Activated naive CD4-positive, alpha-beta T cell treated with anti-CD3 and anti-CD28 coated beads, Interleukin-2, amount 10 ng/mL, durations not matched to agents 7 days and 5 days (primary cell): ENCODE results near the gene SELENOS.

ENCODE experiments used
- CTCF ChIA-PET: fragments of 350-600 bp; sonication (Branson Sonifier 250); formaldehyde crosslinking; loops from one replicate; lab custom pipeline; 2021; ENCODE audit warnings: antibody characterized with exemption; lab: Charles Lee
- DNase-seq: peaks from one replicate; pipeline ENCODE4 v3.0.0-alpha.2; 2020
- H3K27ac Mint-ChIP-seq: one replicate; pipeline ENCODE4 v1.8.0; 2021; ENCODE audit warnings: mild to moderate bottlenecking, moderate library complexity, mixed read lengths
- H3K27me3 Mint-ChIP-seq: one replicate; pipeline ENCODE4 v1.8.0; 2021; ENCODE audit warnings: mild to moderate bottlenecking, mixed read lengths
- H3K36me3 Mint-ChIP-seq: one replicate; pipeline ENCODE4 v1.8.0; 2021; ENCODE audit warnings: mixed read lengths
- H3K4me1 Mint-ChIP-seq: one replicate; pipeline ENCODE4 v1.8.0; 2021; ENCODE audit warnings: mixed read lengths
- H3K4me3 Mint-ChIP-seq: one replicate; pipeline ENCODE4 v1.8.0; 2021; ENCODE audit warnings: mild to moderate bottlenecking, moderate library complexity, mixed read lengths
- H3K9me3 Mint-ChIP-seq: one replicate; pipeline ENCODE4 v1.8.0; 2021; ENCODE audit warnings: mixed read lengths

Gene SELENOS

DNA sequence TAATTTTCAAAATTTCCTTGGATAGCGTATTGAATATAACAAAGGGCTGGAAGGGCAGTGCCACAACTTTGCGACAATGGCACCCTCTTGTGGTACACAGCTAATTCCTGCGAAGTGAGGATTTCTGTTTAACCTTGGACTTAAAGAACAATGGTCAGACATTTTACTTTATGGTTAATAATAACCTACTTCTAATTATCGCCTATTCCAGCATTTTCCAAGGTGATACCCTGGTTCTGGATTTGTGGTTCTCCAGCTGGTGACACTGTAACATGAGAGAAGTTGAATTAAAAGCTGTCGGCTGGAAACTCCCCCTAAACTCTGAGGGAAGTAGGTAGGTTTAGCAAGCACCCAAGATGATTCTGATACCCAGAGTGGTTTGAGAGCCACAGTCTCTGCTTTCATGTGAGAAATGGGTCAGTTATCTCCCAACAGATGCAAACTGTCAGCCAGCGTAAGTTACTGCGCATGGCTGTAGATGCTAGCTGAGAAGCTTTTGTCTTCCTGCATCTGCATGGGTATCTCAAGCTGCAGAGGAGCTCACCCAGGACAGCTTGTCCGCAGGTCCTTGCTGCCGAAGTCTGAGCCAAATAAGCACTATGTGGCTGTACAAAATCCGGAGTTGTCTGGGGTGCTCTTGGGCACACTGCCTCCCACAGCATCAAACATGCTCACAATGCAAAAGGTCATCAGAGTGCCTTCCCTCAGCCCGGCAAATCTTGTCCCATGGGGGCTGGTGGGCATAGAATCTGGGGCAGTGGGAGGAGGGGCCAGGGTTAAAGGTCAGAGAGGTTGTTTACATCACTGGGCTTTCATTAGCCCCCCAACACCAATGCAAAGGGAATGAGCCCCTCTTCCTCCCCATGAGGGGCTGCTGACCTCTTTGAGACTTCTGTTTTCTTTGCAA, 18.8 kb downstream of the SELENOS start:
- peak; percentile 68 for DNase-seq
- peaks cover 20% of the 10 kb centered on the region for H3K4me1 Mint-ChIP-seq
- peaks cover 42% of the 10 kb centered on the region for H3K27me3 Mint-ChIP-seq
- no peaks in the 10 kb centered on the region for H3K36me3 Mint-ChIP-seq
- CTCF ChIA-PET: interaction anchor here (0.7 to 7.4 kb wide), 28 partner anchors 9 to 340 kb away, joined by 3 to 176 read pairs (median 5); no protein-coding TSS in a partner anchor
- H3K4me3 Mint-ChIP-seq: no peak overlapping the region
- H3K27ac Mint-ChIP-seq: no peak overlapping the region
- no peaks in the 10 kb centered on the region for H3K9me3 Mint-ChIP-seq

DNA sequence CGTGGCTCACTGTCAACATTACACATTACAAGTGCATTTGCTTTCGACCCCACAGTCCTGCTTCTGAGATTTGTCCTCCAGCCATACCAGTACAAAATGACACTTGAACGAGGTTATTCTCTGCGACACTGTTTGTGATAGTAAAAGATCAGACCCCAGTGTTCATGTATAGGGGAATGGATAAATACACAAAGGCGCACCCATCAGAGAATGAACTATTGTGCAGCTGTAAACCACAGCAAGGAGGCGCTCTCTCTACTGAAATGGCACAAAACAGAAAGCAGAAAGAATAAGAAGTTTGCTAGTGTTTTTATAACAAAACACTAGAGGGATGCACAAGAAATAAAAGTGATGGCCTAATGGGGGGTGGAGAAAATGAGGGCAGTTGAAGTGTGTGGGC, 20.5 kb downstream of the SELENOS start:
- Mint-ChIP-seq H3K27me3 (peaks cover 29% of the 10 kb centered on the region), H3K9me3 (no peaks in the 10 kb centered on the region), H3K4me1 (peaks cover 31% of the 10 kb centered on the region), H3K36me3 (no peaks in the 10 kb centered on the region), H3K27ac (no peak overlapping the region), H3K4me3 (no peak overlapping the region)
- DNase-seq: peak; percentile 43
- CTCF ChIA-PET: interaction anchor here (1.0 to 7.4 kb wide), 16 partner anchors 9 to 245 kb away, joined by 3 to 176 read pairs (median 7); no protein-coding TSS in a partner anchor

DNA sequence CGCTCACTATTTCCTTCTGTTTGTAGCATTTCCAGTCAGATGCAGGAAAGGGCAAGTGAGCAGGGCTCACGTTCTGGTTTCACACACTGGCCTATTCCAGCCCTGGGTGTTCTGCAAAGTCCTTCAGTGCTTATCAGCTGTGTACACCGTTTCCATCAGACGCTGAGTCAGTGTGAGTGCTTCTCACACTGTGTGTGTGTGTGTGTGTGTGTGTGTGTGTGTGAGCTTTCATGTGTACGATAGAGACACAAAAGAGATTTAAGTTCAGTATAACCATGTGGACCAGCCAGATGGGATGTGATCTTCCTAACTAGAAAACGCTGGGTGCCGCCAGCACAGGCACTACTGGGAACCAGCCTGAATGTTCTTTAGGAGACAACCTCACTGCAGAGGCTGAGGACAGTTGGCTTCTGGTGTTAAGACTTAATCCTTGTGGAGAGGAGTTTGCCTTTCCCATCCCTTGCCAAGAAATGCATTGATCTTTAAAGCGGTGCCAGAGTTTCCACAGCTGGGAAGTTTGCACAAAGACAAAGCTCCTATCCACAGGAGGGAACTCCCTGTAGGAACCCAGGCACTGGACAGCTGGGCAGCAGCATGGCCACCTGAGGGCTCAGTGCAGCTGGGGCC, 21.6 kb downstream of the SELENOS start:
- H3K27me3 Mint-ChIP-seq: peaks cover 26% of the 10 kb centered on the region
- DNase-seq: no peak
- H3K4me3 Mint-ChIP-seq: no peak overlapping the region
- H3K27ac Mint-ChIP-seq: no peak overlapping the region
- CTCF ChIA-PET: interaction anchor here (0.7 to 7.4 kb wide), 10 partner anchors 12 to 244 kb away, joined by 3 to 176 read pairs (median 7); no protein-coding TSS in a partner anchor
- H3K36me3 Mint-ChIP-seq: peaks cover 1% of the 10 kb centered on the region
- no peaks in the 10 kb centered on the region for H3K9me3 Mint-ChIP-seq
- H3K4me1 Mint-ChIP-seq: peaks cover 32% of the 10 kb centered on the region

DNA sequence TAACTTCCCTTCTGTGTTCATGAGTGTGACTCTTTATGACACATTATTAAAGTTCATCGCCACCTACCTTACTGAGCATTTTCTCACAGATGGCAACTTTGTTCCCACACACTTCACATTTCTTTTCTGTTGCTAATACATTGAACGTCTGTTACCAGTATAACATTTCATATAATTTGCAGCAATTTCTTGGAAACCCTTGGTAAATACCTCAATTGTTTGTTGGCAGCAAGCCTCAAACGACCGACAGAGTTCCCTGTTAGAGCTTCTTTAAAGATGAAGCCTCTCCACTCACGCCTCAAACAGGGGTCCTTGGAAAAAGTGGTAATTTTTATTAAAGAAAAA, 22.3 kb downstream of the SELENOS start:
- no peak for DNase-seq
- CTCF ChIA-PET: interaction anchor here (0.9 to 7.4 kb wide), 8 partner anchors 11 to 243 kb away, joined by 3 to 176 read pairs (median 12); no protein-coding TSS in a partner anchor
- Mint-ChIP-seq H3K27ac (no peak overlapping the region), H3K4me1 (peaks cover 39% of the 10 kb centered on the region), H3K4me3 (no peak overlapping the region), H3K9me3 (no peaks in the 10 kb centered on the region), H3K36me3 (peaks cover 8% of the 10 kb centered on the region), H3K27me3 (peaks cover 20% of the 10 kb centered on the region)

DNA sequence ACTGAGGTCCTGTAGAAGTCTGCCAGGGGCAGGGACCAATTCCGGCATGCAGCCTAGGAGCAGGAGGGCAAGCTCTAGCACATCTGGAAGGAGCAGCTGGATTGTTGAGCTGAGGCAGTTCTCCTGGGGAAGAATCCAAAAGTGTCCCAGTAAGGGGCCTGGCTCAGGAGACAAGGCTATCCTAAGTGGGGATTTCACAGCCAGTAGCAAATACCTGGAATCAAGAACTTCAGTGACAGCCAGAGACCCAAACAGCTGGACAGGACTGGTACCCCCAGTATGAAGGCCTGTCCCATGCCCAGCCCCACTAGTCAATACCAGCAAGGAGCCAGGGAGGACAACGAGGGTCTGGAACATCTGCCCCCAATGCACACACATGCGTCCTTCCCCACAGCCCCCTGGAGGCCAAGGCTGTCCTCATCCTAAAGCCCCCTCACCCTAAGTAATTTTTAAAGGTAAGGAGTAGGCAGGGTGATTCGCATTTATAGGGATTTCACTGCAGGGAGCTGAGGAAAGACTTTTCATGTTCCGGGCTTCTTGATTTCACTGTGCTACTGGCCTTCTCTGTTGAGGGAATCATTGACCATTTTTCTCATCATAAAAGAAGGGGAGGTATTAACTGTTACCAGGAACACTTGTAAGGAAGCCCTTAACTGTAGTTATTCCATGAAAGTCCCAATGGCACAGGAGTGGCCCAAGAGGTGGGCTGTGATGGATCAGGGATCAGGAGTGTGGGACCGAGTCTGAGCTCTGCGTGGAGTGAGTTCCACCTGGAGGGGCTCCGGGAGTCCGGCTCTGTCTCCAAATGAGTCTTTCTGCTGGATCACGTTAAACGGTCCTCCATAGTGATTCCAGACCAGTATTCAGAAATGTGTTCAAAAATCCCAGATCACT, 22.9 kb downstream of the SELENOS start:
- H3K36me3 Mint-ChIP-seq: peaks cover 10% of the 10 kb centered on the region
- DNase-seq: no peak
- CTCF ChIA-PET: interaction anchor here (0.9 to 7.4 kb wide), 8 partner anchors 10 to 243 kb away, joined by 3 to 176 read pairs (median 4); no protein-coding TSS in a partner anchor
- H3K27ac Mint-ChIP-seq: no peak overlapping the region
- no peaks in the 10 kb centered on the region for H3K9me3 Mint-ChIP-seq
- H3K27me3 Mint-ChIP-seq: peaks cover 16% of the 10 kb centered on the region
- H3K4me3 Mint-ChIP-seq: no peak overlapping the region
- peaks cover 45% of the 10 kb centered on the region for H3K4me1 Mint-ChIP-seq

DNA sequence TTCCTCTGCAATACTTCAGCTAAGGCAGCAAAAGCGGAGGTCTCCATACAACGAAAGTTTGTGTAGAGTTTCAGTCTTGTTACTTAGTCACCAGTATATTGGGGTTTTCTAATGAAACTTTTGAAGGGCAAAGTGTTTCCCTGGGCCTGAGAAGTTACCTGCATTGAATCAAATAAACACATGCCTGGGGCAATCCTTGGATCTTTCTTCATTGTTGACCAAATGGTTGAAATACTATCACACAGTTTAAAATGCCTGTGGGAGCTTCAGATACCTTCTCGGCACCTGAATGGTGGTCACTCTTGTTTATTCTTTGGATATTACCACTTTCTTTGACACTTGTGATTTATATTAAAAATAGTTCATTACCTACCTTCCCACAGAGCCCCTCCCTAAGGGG, 24.4 kb downstream of the SELENOS start:
- Mint-ChIP-seq H3K9me3 (no peaks in the 10 kb centered on the region), H3K4me1 (peaks cover 58% of the 10 kb centered on the region), H3K27me3 (peaks cover 9% of the 10 kb centered on the region), H3K27ac (peak overlapping the region; percentile 89), H3K36me3 (peaks cover 16% of the 10 kb centered on the region), H3K4me3 (peak overlapping the region; percentile 92)
- DNase-seq: no peak
- CTCF ChIA-PET: interaction anchor here (1.3 to 7.4 kb wide), 5 partner anchors 11 to 241 kb away, joined by 3 to 176 read pairs (median 9); no protein-coding TSS in a partner anchor

DNA sequence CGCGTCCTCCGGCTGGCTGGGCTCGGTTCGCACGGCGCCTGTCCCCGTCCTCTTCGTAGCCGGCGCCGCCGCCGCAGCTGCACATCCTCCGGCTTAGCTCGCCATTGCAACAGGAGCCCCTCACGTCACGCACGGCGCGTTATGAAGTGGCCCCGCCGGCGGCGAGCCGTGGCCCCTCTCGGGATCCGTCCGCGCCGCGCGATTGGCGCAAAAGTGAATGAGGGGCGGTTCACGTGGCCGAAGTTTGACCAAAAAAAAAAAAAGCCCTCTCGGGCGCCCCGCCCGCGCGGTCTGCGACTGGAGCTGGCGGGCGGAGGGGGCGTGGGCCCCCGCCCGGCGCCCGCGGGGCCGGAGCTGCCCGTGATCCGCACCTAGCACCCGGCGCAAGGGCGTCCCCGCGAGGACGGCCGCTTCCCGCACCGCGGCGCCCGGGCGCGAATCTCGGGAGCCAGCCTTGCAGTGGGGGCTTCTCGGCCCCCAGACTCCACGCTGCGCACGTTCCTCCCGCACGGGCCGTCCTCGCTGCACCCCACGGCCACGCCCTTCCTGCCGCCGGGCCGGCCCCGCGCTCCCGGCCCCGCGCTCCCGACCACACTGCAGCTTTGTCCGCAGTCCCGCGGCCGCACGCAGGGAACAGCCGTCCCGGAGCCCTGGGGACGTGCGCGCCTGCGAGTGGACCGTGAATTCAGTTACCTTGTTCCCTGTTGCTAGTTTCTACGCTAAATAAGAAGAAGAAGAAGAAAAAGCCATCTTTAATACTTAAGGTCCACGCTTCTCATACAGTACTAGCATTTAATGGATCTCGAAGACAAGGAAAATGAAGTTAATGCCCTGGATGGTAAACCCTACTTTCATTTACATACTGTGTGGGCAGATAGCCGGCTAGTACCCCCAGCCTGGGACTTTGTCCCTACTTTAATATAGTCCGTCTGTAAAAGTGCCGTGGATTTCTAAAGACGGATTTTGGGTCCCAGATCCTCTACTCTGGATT, 25.2 kb downstream of the SELENOS start, which contains the start of gene CHSY1:
TSS of gene CHSY1 (minus strand) at position 219 of the 991 bp plus-strand sequence. CDS start 592 bp downstream, outside the sequence.
- Mint-ChIP-seq H3K4me3 (peak within 1 kb of the TSS; percentile 92), H3K27ac (peak within 1 kb of the TSS; percentile 89), H3K9me3 (no peaks in the 10 kb centered on the region), H3K4me1 (peaks cover 65% of the 10 kb centered on the region), H3K36me3 (peaks cover 22% of the 10 kb centered on the region), H3K27me3 (peaks cover 9% of the 10 kb centered on the region)
- CTCF ChIA-PET: interaction anchor here (0.7 to 7.4 kb wide), 6 partner anchors 10 to 240 kb away, joined by 3 to 176 read pairs (median 6); no protein-coding TSS in a partner anchor
- DNase-seq: peak; percentile 89

DNA sequence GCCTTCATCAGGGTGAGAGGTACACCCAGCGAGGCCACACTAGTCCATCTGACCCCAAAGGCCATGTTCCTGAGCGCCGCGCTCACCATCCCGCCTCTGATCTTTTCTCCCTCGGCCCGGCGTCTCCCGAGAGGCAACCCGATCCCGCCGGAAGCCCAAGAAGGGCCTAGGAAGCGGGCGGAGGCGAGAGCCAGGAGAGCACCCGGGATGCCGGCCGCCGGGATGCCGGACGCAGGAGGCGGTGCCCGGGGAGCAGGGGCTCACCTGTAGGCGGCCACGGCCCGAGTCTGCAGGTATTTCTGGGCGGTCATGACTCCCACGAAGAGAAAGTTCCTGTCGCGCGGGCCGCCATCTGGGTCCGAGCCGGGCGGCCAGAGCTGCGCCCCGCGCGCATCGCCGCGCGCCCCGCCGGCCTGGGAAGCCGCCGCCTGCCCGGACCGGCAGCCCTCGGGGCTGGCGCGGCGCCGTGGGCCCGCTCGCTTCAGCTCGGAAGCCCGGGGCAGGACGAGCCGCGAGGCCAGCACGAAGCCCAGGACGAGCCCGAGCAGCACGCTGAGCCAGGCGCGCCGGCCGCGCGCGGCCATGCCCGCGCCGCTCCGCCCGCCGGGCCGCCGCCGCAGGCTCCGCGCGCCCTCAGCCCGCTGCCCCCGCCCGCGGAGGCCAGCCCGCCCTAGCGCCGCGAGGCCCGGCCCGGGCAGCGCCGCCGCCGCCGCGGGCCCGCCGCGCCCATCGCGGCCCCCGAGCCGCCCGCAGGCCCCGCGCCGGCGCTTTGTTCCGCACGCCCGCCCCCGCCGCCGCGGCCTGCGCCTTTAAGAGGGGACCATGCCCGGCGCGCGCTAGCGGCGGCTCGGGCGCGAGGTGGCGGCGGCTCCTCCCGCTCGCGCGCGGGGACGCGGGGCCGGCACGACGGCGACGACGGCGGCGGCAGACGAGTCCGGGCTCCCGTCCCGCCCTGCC, 26.1 kb downstream of the SELENOS start:
- Mint-ChIP-seq H3K27ac (peak overlapping the region; percentile 85), H3K27me3 (peaks cover 9% of the 10 kb centered on the region), H3K4me3 (peak overlapping the region; percentile 88), H3K4me1 (peaks cover 75% of the 10 kb centered on the region), H3K36me3 (peaks cover 26% of the 10 kb centered on the region), H3K9me3 (no peaks in the 10 kb centered on the region)
- DNase-seq: peak; percentile 45
- CTCF ChIA-PET: interaction anchor here (0.9 to 2.9 kb wide), 5 partner anchors 9 to 158 kb away, joined by 3 to 11 read pairs (median 3); no protein-coding TSS in a partner anchor

DNA sequence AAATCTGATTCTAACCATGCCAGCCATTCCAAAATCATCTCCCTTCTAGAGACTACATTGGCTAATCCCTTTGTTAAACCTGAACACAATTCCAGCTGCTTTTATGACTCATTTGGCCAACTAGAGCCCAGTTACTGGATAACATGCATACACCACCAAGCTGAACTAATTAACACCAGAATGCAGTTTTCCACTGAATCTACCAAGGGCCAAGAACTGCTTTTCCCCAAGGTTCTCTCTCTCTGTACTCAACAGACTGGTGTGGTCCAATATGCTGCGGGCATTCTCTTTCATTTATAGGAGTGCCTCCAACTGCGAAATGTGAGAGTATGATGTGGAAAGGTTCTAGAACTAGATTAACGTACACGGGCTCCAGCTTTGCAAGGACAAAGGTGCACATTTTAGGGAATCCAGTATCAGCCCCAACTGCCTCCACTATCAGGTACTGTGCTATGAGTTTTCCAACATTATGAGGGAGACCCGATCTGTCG, 26.9 kb downstream of the SELENOS start:
- CTCF ChIA-PET: interaction anchor here (0.8 to 1.0 kb wide), 3 partner anchors 126 to 163 kb away, joined by 3 read pairs; no protein-coding TSS in a partner anchor
- Mint-ChIP-seq H3K4me1 (peaks cover 76% of the 10 kb centered on the region), H3K9me3 (no peaks in the 10 kb centered on the region), H3K27me3 (peaks cover 9% of the 10 kb centered on the region), H3K4me3 (peak overlapping the region; percentile 88), H3K27ac (peak overlapping the region; percentile 85), H3K36me3 (peaks cover 30% of the 10 kb centered on the region)
- no peak for DNase-seq

DNA sequence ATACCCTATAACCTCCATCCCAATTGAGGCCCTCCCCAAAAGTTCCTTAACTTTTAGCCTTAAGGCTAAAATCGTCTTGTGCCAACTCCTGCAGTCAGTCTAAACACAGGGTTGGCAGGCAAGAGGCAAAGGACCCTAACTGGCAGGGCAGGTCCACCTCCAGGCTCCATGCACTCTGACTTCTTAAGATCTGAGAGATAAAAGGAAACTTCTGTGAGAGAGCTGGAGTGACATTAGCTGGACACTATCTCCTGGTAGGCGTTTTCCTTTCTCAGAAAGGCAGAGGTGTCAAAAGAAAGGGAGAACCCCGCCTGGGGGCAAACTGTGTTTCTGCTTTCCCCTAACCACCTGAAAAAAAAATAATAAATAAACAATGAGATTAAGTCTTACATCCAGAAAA, 29.0 kb downstream of the SELENOS start:
- no peak overlapping the region for H3K27ac Mint-ChIP-seq
- CTCF ChIA-PET: interaction anchor here (0.7 to 1.6 kb wide), 7 partner anchors 9 to 232 kb away, joined by 3 to 5 read pairs (median 3); no protein-coding TSS in a partner anchor
- H3K36me3 Mint-ChIP-seq: peaks cover 40% of the 10 kb centered on the region
- H3K4me1 Mint-ChIP-seq: peaks cover 82% of the 10 kb centered on the region
- no peak overlapping the region for H3K4me3 Mint-ChIP-seq
- no peak for DNase-seq
- no peaks in the 10 kb centered on the region for H3K27me3 Mint-ChIP-seq
- no peaks in the 10 kb centered on the region for H3K9me3 Mint-ChIP-seq
